ENCODE results near the gene TGM6. TPM values are rescaled to one million over a fixed set of nuclear protein-coding genes. Genes with fewer than 3 reads are reported as not detected.

TGM6 gene
- total RNA-seq, 4 donors from 2014 or later, result not detected

DNA sequence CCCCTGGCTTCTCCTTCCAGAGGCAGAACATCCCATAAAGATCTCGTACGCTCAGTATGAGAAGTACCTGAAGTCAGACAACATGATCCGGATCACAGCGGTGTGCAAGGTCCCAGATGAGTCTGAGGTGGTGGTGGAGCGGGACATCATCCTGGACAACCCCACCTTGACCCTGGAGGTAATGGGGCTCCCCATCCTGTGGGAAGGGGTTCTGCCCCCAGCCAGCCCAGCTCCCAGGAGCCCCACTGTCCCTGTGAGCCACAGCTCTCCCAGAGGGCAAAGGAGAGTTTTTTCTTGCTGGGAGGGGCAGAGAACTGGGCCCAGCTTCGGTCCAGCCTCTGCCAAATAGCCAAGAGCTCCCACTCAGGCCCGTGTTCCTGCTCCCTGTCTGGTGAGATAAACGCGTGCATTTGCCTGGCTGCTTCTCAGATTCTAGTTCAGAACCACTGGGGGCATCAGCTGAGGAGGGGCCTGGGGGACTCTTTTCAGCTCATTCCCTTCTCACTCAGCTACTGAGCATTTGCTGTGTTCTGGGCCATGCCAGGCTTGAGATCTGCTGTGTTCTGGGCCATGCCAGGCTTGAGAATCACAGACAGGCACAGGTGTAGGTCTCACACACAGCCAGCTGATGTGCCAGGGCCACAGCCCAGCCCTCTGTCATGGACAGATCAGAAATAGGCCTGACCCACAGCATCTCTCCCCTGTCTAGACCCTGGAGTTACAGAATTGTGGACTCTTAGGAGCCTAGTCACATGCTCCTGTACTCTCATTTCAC is 45.4 kb upstream of the TGM6 start:
- H3K4me3 ChIP-seq, result no peak overlapping the region
- no peak overlapping the region for H3K27ac ChIP-seq
- no peaks in the 10 kb centered on the region for H3K9me3 ChIP-seq
- no peaks in the 10 kb centered on the region for H3K36me3 ChIP-seq
- no peaks in the 10 kb centered on the region for H3K4me1 ChIP-seq
- no peaks in the 10 kb centered on the region for H3K27me3 ChIP-seq
- intact Hi-C loops (cut with DNase I; ENCODE audit: low total_unique reads), result no loop called here
- no peak for DNase-seq
- no peak for TF ChIP-seq POLR2A (IDR thresholded peaks at IDR 0.05)
- TF ChIP-seq, protein P1, sequence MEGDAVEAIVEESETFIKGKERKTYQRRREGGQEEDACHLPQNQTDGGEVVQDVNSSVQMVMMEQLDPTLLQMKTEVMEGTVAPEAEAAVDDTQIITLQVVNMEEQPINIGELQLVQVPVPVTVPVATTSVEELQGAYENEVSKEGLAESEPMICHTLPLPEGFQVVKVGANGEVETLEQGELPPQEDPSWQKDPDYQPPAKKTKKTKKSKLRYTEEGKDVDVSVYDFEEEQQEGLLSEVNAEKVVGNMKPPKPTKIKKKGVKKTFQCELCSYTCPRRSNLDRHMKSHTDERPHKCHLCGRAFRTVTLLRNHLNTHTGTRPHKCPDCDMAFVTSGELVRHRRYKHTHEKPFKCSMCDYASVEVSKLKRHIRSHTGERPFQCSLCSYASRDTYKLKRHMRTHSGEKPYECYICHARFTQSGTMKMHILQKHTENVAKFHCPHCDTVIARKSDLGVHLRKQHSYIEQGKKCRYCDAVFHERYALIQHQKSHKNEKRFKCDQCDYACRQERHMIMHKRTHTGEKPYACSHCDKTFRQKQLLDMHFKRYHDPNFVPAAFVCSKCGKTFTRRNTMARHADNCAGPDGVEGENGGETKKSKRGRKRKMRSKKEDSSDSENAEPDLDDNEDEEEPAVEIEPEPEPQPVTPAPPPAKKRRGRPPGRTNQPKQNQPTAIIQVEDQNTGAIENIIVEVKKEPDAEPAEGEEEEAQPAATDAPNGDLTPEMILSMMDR (IDR thresholded peaks at IDR 0.05), result no peak

DNA sequence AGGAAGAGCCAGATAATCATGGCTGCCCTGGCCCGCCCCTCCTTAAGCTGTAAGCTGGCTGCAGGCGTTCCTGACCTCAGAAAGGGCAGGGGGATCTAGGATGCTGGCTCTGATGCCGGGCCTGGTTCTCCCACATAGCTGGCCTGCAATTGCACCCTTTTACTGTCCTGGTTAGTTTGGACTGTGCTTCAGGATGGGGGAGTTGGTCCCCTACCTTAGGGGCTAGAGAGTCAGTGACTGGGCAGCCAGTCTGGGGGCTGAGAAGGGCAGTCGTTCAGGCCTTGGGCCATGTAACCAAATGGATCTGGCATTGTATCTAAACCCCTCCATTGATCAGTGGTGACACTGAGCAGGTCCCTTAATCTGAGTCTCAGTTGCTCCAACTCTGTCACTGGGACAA is 44.2 kb upstream of the TGM6 start:
- H3K27ac ChIP-seq, result no peak overlapping the region
- DNase-seq, result no peak
- no peak overlapping the region for H3K4me3 ChIP-seq
- intact Hi-C loops (cut with DNase I; ENCODE audit: low total_unique reads), result no loop called here
- no peaks in the 10 kb centered on the region for H3K4me1 ChIP-seq
- TF ChIP-seq POLR2A (IDR thresholded peaks at IDR 0.05), result no peak
- TF ChIP-seq, protein P1 (IDR thresholded peaks at IDR 0.05), result no peak
- no peaks in the 10 kb centered on the region for H3K27me3 ChIP-seq
- no peaks in the 10 kb centered on the region for H3K36me3 ChIP-seq
- no peaks in the 10 kb centered on the region for H3K9me3 ChIP-seq

DNA sequence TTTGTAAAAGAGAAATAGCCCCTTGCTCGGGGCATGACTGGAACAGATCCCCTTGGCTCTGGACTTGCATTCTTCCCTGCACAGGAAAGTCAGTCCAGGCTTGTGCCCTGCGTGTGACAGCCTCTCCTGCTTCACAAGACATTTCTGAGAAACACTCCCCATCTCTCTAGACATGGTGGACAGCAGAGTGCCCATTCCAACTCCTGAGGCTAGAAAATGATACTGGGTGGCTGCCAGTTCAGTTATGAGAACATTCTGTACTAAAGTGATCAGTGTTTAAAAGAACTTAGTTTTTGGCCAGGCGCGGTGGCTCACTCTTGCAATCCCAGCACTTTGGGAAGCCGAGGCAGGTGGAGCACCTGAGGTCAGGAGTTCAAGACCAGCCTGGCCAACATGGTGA is 43.6 kb upstream of the TGM6 start:
- Histone ChIP-seq H3K4me3 (no peak overlapping the region), H3K4me1 (no peaks in the 10 kb centered on the region), H3K27me3 (no peaks in the 10 kb centered on the region), H3K36me3 (no peaks in the 10 kb centered on the region), H3K27ac (no peak overlapping the region), H3K9me3 (no peaks in the 10 kb centered on the region)
- intact Hi-C loops (cut with DNase I; ENCODE audit: low total_unique reads), result no loop called here
- DNase-seq, result no peak
- no peak for TF ChIP-seq POLR2A (IDR thresholded peaks at IDR 0.05)
- TF ChIP-seq, protein P1 (IDR thresholded peaks at IDR 0.05), result no peak

DNA sequence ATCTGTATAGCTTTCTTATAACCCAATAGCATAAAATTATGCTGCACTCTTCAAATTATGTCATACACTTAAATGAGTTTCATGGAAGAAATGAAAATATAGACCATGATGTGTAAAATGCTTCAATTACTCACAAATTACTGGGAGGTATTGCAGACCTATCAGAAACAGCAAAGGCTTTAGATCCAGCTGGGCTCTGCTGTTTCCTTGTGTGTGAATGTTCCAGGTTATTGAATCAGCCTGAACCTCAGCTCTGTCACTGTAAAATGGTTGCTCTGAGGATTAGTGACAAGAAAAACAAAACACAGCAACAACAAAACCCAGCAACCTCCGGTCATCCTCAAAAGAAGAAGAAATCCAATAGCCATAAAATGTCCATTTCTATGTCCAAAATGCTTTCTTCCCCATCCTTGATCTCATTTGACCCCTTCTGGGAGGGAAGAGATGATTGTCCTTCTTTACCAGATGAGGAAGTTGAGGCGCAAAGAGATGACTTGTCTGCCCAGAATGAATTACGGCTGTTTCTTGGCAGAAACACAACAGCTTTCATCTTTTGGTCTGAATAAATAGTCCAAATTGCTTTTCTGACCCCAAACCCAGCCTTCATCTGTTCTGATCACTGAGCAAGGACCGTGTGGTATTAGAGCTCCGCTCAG is 42.2 kb upstream of the TGM6 start:
- H3K4me1 ChIP-seq, result no peaks in the 10 kb centered on the region
- H3K9me3 ChIP-seq, result no peaks in the 10 kb centered on the region
- DNase-seq, result no peak
- H3K36me3 ChIP-seq, result no peaks in the 10 kb centered on the region
- no peak overlapping the region for H3K27ac ChIP-seq
- TF ChIP-seq, protein P1 (IDR thresholded peaks at IDR 0.05), result no peak
- no peak for TF ChIP-seq POLR2A (IDR thresholded peaks at IDR 0.05)
- H3K27me3 ChIP-seq, result no peaks in the 10 kb centered on the region
- H3K4me3 ChIP-seq, result no peak overlapping the region
- intact Hi-C loops (cut with DNase I; ENCODE audit: low total_unique reads), result no loop called here

DNA sequence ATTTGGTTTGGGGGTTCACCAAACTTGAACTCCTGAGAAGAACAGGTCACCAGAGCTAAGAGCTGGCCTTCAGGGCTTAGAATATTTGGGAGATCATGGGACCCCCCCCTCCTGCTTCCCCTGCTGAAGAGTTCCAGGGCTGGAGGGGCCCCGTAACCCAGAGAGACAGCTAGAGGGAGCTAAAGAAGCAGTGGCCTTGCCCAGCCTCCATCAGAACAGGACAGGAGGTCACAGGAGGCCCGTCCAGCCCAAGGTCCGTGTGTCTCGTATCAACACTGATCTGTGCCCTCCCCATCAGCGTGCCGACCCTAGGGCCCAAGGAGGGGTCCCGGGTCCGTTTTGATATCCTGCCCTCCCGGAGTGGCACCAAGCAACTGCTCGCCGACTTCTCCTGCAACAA is 40.6 kb upstream of the TGM6 start:
- intact Hi-C loops (cut with DNase I; ENCODE audit: low total_unique reads), result no loop called here
- Histone ChIP-seq H3K4me3 (no peak overlapping the region), H3K9me3 (no peaks in the 10 kb centered on the region), H3K27me3 (no peaks in the 10 kb centered on the region), H3K36me3 (no peaks in the 10 kb centered on the region), H3K4me1 (no peaks in the 10 kb centered on the region), H3K27ac (no peak overlapping the region)
- DNase-seq, result no peak
- no peak for TF ChIP-seq POLR2A (IDR thresholded peaks at IDR 0.05)
- TF ChIP-seq, protein P1 (IDR thresholded peaks at IDR 0.05), result no peak

Measured in uterus (tissue), 4 donors.